Astrocyte (in vitro differentiated cells and primary cell): Measurements from ENCODE around the gene ST13. TPM values are rescaled to one million over a fixed set of nuclear protein-coding genes. Genes with fewer than 3 reads are reported as not detected.

Experiments
- DNase-seq: peaks from one replicate; pipeline ENCODE4 v3.0.0-alpha.2; 2010; ENCODE audit warnings: low read depth
- FAIRE-seq: peaks from 2 replicates; lab custom pipeline; 2011; peaks lifted over from hg19 to GRCh38; lab: Jason Lieb, UNC
- H2AFZ ChIP-seq: 2 replicates; pipeline ENCODE4 v1.6.0; 2012; ENCODE audit warnings: low read depth, low read length, inconsistent platforms
- H3K27ac ChIP-seq: 2 replicates; pipeline ENCODE4 v1.5.1; 2011; ENCODE audit warnings: low read depth, low read length, inconsistent platforms
- H3K27me3 ChIP-seq: 2 replicates; pipeline ENCODE4 v1.6.0; 2011; ENCODE audit warnings: low read length, inconsistent platforms; ENCODE audit not compliant: insufficient read depth
- H3K36me3 ChIP-seq: 2 replicates; pipeline ENCODE4 v1.5.1; 2011; ENCODE audit warnings: low read length, inconsistent platforms; ENCODE audit not compliant: insufficient read depth
- H3K4me1 ChIP-seq: 2 replicates; pipeline ENCODE4 v1.5.1; 2011; ENCODE audit warnings: low read length, inconsistent platforms; ENCODE audit not compliant: insufficient read depth
- H3K4me2 ChIP-seq: 2 replicates; pipeline ENCODE4 v1.6.0; 2012; ENCODE audit warnings: low read length, inconsistent platforms
- H3K4me3 ChIP-seq: 2 replicates; pipeline ENCODE4 v1.5.1; 2011; ENCODE audit warnings: low read depth, mild to moderate bottlenecking, low read length, inconsistent platforms; ENCODE audit not compliant: insufficient read depth
- H3K79me2 ChIP-seq: 2 replicates; pipeline ENCODE4 v1.6.0; 2012; ENCODE audit warnings: mild to moderate bottlenecking, low read length, inconsistent platforms; ENCODE audit not compliant: insufficient read depth
- H3K9ac ChIP-seq: 2 replicates; pipeline ENCODE4 v1.6.0; 2012; ENCODE audit warnings: mild to moderate bottlenecking, low read length, inconsistent platforms
- H3K9me3 ChIP-seq: 2 replicates; pipeline ENCODE4 v1.5.1; 2012; ENCODE audit warnings: low read depth, mild to moderate bottlenecking, low read length, inconsistent platforms; ENCODE audit not compliant: insufficient read depth
- H4K20me1 ChIP-seq: 2 replicates; pipeline ENCODE4 v1.6.0; 2012; ENCODE audit warnings: low read length, inconsistent platforms; ENCODE audit not compliant: insufficient read depth
- H3K27ac Mint-ChIP-seq: one replicate; pipeline ENCODE4 v1.8.0; 2021; ENCODE audit warnings: mild to moderate bottlenecking, mixed read lengths; ENCODE audit not compliant: unreplicated experiment
- H3K27me3 Mint-ChIP-seq: one replicate; pipeline ENCODE4 v1.8.0; 2021; ENCODE audit warnings: low read depth, mixed read lengths; ENCODE audit not compliant: unreplicated experiment
- H3K36me3 Mint-ChIP-seq: one replicate; pipeline ENCODE4 v1.8.0; 2021; ENCODE audit warnings: low read depth, mixed read lengths; ENCODE audit not compliant: unreplicated experiment
- H3K4me1 Mint-ChIP-seq: one replicate; pipeline ENCODE4 v1.8.0; 2021; ENCODE audit warnings: low read depth, mixed read lengths; ENCODE audit not compliant: unreplicated experiment
- H3K4me3 Mint-ChIP-seq: one replicate; pipeline ENCODE4 v1.8.0; 2021; ENCODE audit warnings: mild to moderate bottlenecking, moderate library complexity, mixed read lengths; ENCODE audit not compliant: unreplicated experiment
- H3K9me3 Mint-ChIP-seq: one replicate; pipeline ENCODE4 v1.8.0; 2021; ENCODE audit warnings: mild to moderate bottlenecking, mixed read lengths; ENCODE audit not compliant: unreplicated experiment
- EZH2 ChIP-seq: IDR thresholded peaks from 2 replicates; pipeline ENCODE4 v1.6.1; 2012; ENCODE audit warnings: mild to moderate bottlenecking, low read length, inconsistent platforms; ENCODE audit not compliant: insufficient read depth
- total RNA-seq: library from RNA; stranded (reverse); gene quantifications from 2 replicates; pipeline ENCODE4 v1.2.1, GENCODE V29; 2021
- TF ChIP-seq, protein P1 (sequence below): IDR thresholded peaks from 2 replicates; pipeline ENCODE4 v1.5.1; 2011; ENCODE audit warnings: low read depth, mild to moderate bottlenecking, inconsistent platforms, low read length, moderate library complexity; ENCODE audit not compliant: insufficient read depth

The ST13 gene
- total RNA-seq, 1 donor from 2014 or later, result 248 TPM

DNA sequence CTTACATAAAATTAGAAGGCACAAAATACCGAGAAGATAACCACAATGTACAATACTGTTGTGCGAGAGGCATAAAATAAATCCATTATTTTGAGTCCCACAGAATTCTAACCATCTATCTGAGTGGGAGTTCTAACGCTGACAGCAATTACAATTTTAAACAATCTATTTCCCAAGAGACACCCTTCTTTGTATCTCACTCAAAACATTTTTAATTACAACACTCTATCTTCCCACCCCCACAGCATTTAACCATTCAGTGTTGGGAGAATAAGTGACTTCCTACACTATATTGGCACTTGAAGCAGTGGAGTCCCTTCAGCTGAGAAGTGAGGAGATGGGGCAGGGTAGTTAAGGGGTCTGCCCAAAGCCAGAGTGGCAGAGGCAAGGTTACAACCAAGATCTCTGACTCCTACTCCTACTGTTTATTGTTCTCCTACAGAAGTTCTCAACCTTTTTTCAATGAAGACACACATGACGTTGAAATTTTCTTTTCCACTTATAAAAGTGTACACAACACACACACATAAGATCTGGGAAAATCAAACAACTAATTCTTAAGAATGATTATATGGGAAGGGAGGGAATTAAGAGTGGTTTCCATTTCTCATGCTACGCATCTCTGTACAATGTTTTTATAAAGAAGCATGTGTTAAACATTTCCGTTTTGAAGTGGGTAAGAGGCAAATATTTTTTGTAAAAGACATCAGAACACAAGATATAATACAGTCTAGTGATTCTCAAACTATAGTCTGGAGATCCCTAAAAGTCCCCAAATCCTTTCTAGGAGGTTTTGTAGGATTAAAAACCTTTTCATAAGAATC lies 48.2 kb downstream of the ST13 start:
- Histone ChIP-seq H3K36me3 (no peaks in the 10 kb centered on the region), H3K27me3 (no peaks in the 10 kb centered on the region), H3K4me2 (peak overlapping the region; percentile 17), H3K4me1 (no peaks in the 10 kb centered on the region), H3K9me3 (no peaks in the 10 kb centered on the region), H3K79me2 (peaks cover 71% of the 10 kb centered on the region), H3K4me3 (no peak overlapping the region), H3K27ac (no peak overlapping the region), H4K20me1 (peaks cover 23% of the 10 kb centered on the region), H3K9ac (no peak overlapping the region), H2AFZ (no peak overlapping the region)
- DNase-seq, result no peak
- no peak overlapping the region for H3K27ac Mint-ChIP-seq
- H3K9me3 Mint-ChIP-seq, result no peaks in the 10 kb centered on the region
- FAIRE-seq, result no peak
- H3K4me3 Mint-ChIP-seq, result no peak overlapping the region
- H3K36me3 Mint-ChIP-seq, result peaks cover 5% of the 10 kb centered on the region
- no peaks in the 10 kb centered on the region for H3K27me3 Mint-ChIP-seq
- TF ChIP-seq, protein P1, sequence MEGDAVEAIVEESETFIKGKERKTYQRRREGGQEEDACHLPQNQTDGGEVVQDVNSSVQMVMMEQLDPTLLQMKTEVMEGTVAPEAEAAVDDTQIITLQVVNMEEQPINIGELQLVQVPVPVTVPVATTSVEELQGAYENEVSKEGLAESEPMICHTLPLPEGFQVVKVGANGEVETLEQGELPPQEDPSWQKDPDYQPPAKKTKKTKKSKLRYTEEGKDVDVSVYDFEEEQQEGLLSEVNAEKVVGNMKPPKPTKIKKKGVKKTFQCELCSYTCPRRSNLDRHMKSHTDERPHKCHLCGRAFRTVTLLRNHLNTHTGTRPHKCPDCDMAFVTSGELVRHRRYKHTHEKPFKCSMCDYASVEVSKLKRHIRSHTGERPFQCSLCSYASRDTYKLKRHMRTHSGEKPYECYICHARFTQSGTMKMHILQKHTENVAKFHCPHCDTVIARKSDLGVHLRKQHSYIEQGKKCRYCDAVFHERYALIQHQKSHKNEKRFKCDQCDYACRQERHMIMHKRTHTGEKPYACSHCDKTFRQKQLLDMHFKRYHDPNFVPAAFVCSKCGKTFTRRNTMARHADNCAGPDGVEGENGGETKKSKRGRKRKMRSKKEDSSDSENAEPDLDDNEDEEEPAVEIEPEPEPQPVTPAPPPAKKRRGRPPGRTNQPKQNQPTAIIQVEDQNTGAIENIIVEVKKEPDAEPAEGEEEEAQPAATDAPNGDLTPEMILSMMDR, result no peak
- no peak for TF ChIP-seq EZH2
- H3K4me1 Mint-ChIP-seq, result peaks cover 7% of the 10 kb centered on the region

- FAIRE-seq, result no peak
Measured at GRCh38 chr22:40806711-40807110, 49.7 kb downstream of the ST13 start.

More at GRCh38 chr22:40806711-40807110, 49.7 kb downstream of the ST13 start:
- H3K27ac ChIP-seq, result no peak overlapping the region
- no peak overlapping the region for H3K9ac ChIP-seq
- Mint-ChIP-seq H3K9me3 (no peaks in the 10 kb centered on the region), H3K4me3 (no peak overlapping the region), H3K4me1 (peaks cover 7% of the 10 kb centered on the region), H3K27me3 (no peaks in the 10 kb centered on the region), H3K36me3 (peaks cover 2% of the 10 kb centered on the region), H3K27ac (no peak overlapping the region)
- H4K20me1 ChIP-seq, result peaks cover 17% of the 10 kb centered on the region
- H3K4me3 ChIP-seq, result no peak overlapping the region
- H3K9me3 ChIP-seq, result no peaks in the 10 kb centered on the region
- TF ChIP-seq EZH2, result no peak
- TF ChIP-seq, protein P1, result no peak
- no peak overlapping the region for H3K4me2 ChIP-seq
- no peaks in the 10 kb centered on the region for H3K4me1 ChIP-seq
- no peaks in the 10 kb centered on the region for H3K36me3 ChIP-seq
- no peak for DNase-seq
- H2AFZ ChIP-seq, result no peak overlapping the region
- no peaks in the 10 kb centered on the region for H3K27me3 ChIP-seq
- H3K79me2 ChIP-seq, result peaks cover 58% of the 10 kb centered on the region
